ENCODE data around the gene CD9.

The CD9 gene

DNA sequence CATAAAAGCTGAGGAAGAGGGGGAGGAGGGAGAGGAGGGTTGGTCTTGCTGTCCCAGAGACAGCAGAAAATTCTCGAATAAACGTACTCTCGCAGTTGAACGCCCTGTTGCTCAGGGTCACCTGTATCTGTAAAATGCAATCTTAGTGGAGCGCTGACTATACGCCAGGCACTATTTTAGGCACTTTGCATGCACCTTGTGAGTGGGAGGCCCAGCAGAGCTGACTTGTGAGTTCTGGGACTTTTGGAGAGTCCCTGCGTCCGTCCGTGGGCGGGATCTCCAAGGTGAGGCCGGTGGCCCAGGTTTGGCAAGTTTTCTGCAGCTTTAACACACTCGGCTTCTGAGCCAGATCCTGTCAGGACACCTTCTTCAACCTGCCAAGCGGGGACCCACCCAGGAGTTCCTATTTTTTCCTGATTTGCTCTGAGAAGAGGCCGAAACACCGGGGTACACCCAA is 77.8 kb downstream of the CD9 start (continued):
- TF ChIP-seq, protein P1, sequence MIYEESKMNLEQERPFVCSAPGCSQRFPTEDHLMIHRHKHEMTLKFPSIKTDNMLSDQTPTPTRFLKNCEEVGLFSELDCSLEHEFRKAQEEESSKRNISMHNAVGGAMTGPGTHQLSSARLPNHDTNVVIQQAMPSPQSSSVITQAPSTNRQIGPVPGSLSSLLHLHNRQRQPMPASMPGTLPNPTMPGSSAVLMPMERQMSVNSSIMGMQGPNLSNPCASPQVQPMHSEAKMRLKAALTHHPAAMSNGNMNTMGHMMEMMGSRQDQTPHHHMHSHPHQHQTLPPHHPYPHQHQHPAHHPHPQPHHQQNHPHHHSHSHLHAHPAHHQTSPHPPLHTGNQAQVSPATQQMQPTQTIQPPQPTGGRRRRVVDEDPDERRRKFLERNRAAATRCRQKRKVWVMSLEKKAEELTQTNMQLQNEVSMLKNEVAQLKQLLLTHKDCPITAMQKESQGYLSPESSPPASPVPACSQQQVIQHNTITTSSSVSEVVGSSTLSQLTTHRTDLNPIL (CRISPR knock-in tag; IDR thresholded peaks at IDR 0.05; ENCODE audit: low read depth), result no peak
- no peak for TF ChIP-seq TOX (CRISPR knock-in tag; IDR thresholded peaks at IDR 0.05; ENCODE audit: borderline replicate concordance)
- no peak for TF ChIP-seq ISL1 (CRISPR knock-in tag; IDR thresholded peaks at IDR 0.05)
- TF ChIP-seq SNAI2 (CRISPR knock-in tag; IDR thresholded peaks at IDR 0.05), result no peak
- TF ChIP-seq, protein P2, sequence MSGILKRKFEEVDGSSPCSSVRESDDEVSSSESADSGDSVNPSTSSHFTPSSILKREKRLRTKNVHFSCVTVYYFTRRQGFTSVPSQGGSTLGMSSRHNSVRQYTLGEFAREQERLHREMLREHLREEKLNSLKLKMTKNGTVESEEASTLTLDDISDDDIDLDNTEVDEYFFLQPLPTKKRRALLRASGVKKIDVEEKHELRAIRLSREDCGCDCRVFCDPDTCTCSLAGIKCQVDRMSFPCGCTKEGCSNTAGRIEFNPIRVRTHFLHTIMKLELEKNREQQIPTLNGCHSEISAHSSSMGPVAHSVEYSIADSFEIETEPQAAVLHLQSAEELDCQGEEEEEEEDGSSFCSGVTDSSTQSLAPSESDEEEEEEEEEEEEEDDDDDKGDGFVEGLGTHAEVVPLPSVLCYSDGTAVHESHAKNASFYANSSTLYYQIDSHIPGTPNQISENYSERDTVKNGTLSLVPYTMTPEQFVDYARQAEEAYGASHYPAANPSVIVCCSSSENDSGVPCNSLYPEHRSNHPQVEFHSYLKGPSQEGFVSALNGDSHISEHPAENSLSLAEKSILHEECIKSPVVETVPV (CRISPR knock-in tag; IDR thresholded peaks at IDR 0.05), result no peak
- TF ChIP-seq TCF4 (CRISPR knock-in tag; IDR thresholded peaks at IDR 0.05; ENCODE audit: borderline replicate concordance), result no peak
- TF ChIP-seq, protein P3, sequence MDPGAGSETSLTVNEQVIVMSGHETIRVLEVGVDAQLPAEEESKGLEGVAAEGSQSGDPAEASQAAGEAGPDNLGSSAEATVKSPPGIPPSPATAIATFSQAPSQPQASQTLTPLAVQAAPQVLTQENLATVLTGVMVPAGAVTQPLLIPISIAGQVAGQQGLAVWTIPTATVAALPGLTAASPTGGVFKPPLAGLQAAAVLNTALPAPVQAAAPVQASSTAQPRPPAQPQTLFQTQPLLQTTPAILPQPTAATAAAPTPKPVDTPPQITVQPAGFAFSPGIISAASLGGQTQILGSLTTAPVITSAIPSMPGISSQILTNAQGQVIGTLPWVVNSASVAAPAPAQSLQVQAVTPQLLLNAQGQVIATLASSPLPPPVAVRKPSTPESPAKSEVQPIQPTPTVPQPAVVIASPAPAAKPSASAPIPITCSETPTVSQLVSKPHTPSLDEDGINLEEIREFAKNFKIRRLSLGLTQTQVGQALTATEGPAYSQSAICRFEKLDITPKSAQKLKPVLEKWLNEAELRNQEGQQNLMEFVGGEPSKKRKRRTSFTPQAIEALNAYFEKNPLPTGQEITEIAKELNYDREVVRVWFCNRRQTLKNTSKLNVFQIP (CRISPR knock-in tag; IDR thresholded peaks at IDR 0.05; ENCODE audit: borderline replicate concordance, low read depth), result no peak
- TF ChIP-seq ZNF565 (CRISPR knock-in tag; conservative IDR thresholded peaks at IDR 0.05; ENCODE audit: low read depth), result no peak

DNA sequence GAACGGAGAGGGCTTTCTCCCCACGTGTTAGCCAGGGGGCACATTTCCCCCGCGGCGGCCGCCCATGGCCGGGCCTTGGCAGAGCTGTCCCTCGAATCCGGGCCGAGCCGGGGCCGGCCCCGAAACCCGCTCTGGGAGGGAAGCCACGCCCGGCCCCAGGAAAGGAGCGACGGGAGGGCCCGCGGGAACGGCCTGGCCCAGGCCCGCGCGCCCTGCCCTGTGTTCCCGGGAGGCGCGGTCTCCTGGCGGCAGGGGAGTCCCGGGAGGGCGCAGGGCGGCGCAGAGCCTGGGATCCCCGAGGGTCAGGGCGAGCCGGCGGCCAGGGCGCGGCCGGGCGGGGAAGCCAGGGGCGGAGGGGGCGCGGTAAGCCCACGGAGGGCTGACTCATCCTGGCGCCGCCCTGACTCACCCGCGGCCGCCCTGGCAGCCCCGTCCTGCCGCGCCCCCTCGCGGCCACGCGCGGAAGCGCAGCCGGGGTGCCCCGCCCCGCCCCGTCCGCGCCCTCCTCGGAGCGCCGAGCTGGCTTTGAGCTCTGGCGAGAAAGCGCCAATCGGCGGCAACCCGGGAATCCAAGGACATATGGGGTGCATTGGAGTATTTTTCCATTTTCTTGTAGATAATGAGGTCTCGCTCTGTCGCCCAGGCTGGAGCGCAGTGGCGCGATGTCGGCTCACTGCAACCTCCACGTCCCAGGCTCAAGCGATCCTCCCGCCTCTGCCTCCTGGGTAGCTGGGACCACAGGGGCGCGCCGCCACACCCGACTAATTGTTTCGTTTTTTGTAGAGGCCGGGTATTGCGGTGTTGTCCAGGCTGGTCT is 78.4 kb downstream of the CD9 start:
- TF ChIP-seq ZNF70 (CRISPR knock-in tag; IDR thresholded peaks at IDR 0.05), result 0 out of 2 replicates have a peak, but pooled peaks have one; percentile 4
- TF ChIP-seq PPARA (CRISPR knock-in tag; IDR thresholded peaks at IDR 0.05; ENCODE audit: borderline replicate concordance), result no peak

DNA sequence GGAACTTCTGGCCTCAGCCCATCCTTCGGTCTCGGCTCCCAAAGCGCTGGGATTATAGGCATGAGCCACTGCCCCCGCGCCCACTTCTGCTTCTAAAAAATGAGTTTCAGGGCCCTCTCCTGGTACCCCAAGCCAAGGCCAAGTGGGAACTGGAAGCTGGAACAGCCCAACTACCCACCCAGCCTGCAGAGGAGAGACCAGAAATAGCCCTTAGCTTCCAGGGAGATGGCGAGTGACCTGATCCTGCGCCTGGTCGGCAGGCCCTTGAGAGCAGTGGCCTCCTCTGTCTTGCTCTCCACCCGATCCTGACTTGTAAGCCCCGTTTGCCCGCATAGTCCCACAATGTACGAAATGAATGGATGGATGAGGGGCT is 79.0 kb downstream of the CD9 start:
- ATAC-seq, result no peak

More for the DNA sequence above, 78.4 kb downstream of the CD9 start:
- ATAC-seq, result peak; percentile 87

DNA sequence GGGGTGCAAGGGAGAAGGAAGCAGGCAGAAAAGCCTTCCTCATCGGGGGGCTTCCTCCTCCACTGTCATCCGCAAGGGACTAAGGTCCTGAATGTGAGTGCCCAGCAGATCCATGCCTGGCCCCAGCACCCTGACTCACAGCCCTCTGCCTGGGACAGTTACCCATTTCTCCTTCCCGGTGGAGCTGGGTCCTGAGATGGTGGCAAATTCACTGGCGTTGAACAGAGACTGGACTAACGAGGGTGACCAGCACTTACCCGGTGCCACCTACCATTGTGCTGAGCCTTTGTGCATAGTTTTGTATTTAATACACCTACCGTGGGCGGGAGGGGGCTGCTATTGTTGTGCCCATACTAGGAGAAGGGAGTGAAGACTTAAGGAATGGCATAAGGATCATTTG is 79.4 kb downstream of the CD9 start:
- ATAC-seq, result peak; percentile 4; the same call in 2 of the 3 replicates
- TF ChIP-seq ZFP30 (CRISPR knock-in tag; IDR thresholded peaks at IDR 0.05), result no peak
- no peak for TF ChIP-seq ISL1 (CRISPR knock-in tag; IDR thresholded peaks at IDR 0.05)

More for the DNA sequence above, 79.0 kb downstream of the CD9 start:
- TF ChIP-seq, protein P2 (CRISPR knock-in tag; IDR thresholded peaks at IDR 0.05), result no peak
- TF ChIP-seq ZFP30 (CRISPR knock-in tag; IDR thresholded peaks at IDR 0.05) (no peak), ZFP3 (CRISPR knock-in tag; IDR thresholded peaks at IDR 0.05) (no peak), TOX (CRISPR knock-in tag; IDR thresholded peaks at IDR 0.05; ENCODE audit: borderline replicate concordance) (no peak), ZC3H10 (CRISPR knock-in tag; IDR thresholded peaks at IDR 0.05) (no peak)

DNA sequence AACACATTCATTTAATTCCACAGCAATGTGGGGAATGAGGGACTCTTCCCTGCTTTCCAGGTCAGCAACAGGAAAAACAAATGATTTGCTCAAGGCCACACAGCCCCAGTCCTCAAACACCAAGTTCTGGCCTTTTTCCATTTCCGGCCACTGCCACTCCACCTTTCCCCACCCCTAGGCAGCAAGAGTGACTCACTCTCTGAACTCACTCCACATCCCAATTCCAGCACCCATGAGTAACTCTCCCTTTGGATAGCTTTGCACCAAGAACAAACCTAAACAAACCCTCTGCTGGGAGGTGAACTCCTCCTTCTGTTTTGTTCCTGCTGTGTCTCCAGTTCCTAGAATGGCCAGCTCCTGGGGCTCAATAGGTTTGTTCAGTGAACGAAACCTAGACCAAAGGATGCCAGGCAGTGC is 79.9 kb downstream of the CD9 start:
- ATAC-seq, result peak; percentile 60
- TF ChIP-seq ESRRG (CRISPR knock-in tag; IDR thresholded peaks at IDR 0.05) (no peak), BACH2 (CRISPR knock-in tag; IDR thresholded peaks at IDR 0.05; ENCODE audit: borderline replicate concordance) (no peak), ZFP30 (CRISPR knock-in tag; IDR thresholded peaks at IDR 0.05) (no peak)

DNA sequence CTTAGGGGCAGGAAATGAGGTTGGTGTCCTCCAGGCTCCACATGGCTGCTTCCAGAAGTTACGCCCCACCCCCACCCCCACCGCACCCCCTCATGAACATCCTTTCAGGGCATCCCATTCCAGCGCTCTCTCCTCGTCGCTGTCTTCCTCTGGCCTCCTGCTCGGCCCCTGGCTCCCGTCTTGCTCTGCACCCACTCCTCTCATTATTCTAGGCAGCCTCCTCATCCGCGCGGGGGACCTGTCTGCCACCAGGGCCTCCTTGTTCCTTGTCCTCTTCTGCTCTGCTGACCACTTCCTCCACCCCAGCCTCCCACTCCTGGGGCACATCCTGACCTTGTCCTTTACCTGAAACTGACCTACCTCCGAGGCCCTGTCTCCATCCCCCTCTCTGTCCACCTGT is 80.5 kb downstream of the CD9 start:
- ATAC-seq, result no peak
- TF ChIP-seq, protein P3 (CRISPR knock-in tag; IDR thresholded peaks at IDR 0.05; ENCODE audit: borderline replicate concordance, low read depth), result no peak
- TF ChIP-seq OSR1 (CRISPR knock-in tag; IDR thresholded peaks at IDR 0.05) (no peak), BACH2 (CRISPR knock-in tag; IDR thresholded peaks at IDR 0.05; ENCODE audit: borderline replicate concordance) (no peak), ZC3H10 (CRISPR knock-in tag; IDR thresholded peaks at IDR 0.05) (no peak), SNAI2 (CRISPR knock-in tag; IDR thresholded peaks at IDR 0.05) (no peak), ZNF8 (CRISPR knock-in tag; IDR thresholded peaks at IDR 0.05) (no peak), TOX (CRISPR knock-in tag; IDR thresholded peaks at IDR 0.05; ENCODE audit: borderline replicate concordance) (no peak), GLIS3 (CRISPR knock-in tag; IDR thresholded peaks at IDR 0.05) (no peak)
- TF ChIP-seq, protein P4, sequence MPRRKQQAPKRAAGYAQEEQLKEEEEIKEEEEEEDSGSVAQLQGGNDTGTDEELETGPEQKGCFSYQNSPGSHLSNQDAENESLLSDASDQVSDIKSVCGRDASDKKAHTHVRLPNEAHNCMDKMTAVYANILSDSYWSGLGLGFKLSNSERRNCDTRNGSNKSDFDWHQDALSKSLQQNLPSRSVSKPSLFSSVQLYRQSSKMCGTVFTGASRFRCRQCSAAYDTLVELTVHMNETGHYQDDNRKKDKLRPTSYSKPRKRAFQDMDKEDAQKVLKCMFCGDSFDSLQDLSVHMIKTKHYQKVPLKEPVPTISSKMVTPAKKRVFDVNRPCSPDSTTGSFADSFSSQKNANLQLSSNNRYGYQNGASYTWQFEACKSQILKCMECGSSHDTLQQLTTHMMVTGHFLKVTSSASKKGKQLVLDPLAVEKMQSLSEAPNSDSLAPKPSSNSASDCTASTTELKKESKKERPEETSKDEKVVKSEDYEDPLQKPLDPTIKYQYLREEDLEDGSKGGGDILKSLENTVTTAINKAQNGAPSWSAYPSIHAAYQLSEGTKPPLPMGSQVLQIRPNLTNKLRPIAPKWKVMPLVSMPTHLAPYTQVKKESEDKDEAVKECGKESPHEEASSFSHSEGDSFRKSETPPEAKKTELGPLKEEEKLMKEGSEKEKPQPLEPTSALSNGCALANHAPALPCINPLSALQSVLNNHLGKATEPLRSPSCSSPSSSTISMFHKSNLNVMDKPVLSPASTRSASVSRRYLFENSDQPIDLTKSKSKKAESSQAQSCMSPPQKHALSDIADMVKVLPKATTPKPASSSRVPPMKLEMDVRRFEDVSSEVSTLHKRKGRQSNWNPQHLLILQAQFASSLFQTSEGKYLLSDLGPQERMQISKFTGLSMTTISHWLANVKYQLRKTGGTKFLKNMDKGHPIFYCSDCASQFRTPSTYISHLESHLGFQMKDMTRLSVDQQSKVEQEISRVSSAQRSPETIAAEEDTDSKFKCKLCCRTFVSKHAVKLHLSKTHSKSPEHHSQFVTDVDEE (CRISPR knock-in tag; IDR thresholded peaks at IDR 0.05), result no peak

Measured in SK-N-SH treated with all-trans-retinoic acid at 6 μM for 48 hours (cell line).